ENCODE measurements around the gene NUS1.
"Not testable (repeated sequence)": the region's sequence is repeated elsewhere in the genome, so short reads cannot be mapped to it uniquely, and the experiment has no call there.

The NUS1 gene

GRCh38 chr6:117674991-117675657, at the start of gene NUS1:
Gene NUS1 (plus strand): TSS chr6:117675469. CDS start chr6:117675671, 202 bp downstream.
- ATAC-seq, result peak; percentile 95 to 96

- ATAC-seq, result no peak
These were observed 47.7 kb upstream of the NUS1 start for GRCh38 chr6:117627533-117627932.

- no peak for ATAC-seq
These were observed 46.1 kb upstream of the NUS1 start for GRCh38 chr6:117629119-117629660.

- ATAC-seq, result no peak
These were observed 37.5 kb upstream of the NUS1 start for GRCh38 chr6:117637770-117638169.

- ATAC-seq, result no peak
These were observed 32.3 kb upstream of the NUS1 start for GRCh38 chr6:117642976-117643375.

- ATAC-seq, result not testable (repeated sequence)
These were observed 23.3 kb upstream of the NUS1 start for GRCh38 chr6:117651984-117652383.

GRCh38 chr6:117653949-117654348, 21.3 kb upstream of the NUS1 start:
- ATAC-seq, result no peak

GRCh38 chr6:117655380-117655779, 19.9 kb upstream of the NUS1 start:
- no peak for ATAC-seq

GRCh38 chr6:117666881-117667280, 8.4 kb upstream of the NUS1 start:
- ATAC-seq, result no peak

- ATAC-seq, result no peak
These were observed 6.5 kb upstream of the NUS1 start for GRCh38 chr6:117668736-117669135.

GRCh38 chr6:117674503-117674902, 766 bp upstream of the NUS1 start:
- ATAC-seq, result no peak

- ATAC-seq, result peak; percentile 27 to 33
These were observed 511 bp downstream of the NUS1 start for GRCh38 chr6:117675658-117676301.

- ATAC-seq, result no peak
These were observed 1.4 kb downstream of the NUS1 start for GRCh38 chr6:117676577-117677218.

GRCh38 chr6:117677553-117678141, 2.4 kb downstream of the NUS1 start:
- peak; percentile 8 to 25 for ATAC-seq

- ATAC-seq, result no peak
These were observed 6.0 kb downstream of the NUS1 start for GRCh38 chr6:117681162-117681741.

- no peak for ATAC-seq
These were observed 9.5 kb downstream of the NUS1 start for GRCh38 chr6:117684749-117685148.

GRCh38 chr6:117685359-117685758, 10.1 kb downstream of the NUS1 start:
- ATAC-seq, result no peak

- ATAC-seq, result no peak
These were observed 11.9 kb downstream of the NUS1 start for GRCh38 chr6:117687021-117687648.

GRCh38 chr6:117689584-117689983, 14.3 kb downstream of the NUS1 start:
- ATAC-seq, result not testable (repeated sequence)

- no peak for ATAC-seq
These were observed 31.2 kb downstream of the NUS1 start for GRCh38 chr6:117706504-117706903.

GRCh38 chr6:117706936-117707509, 31.8 kb downstream of the NUS1 start:
- not testable (repeated sequence) for ATAC-seq

- no peak for ATAC-seq
These were observed 36.1 kb downstream of the NUS1 start for GRCh38 chr6:117711369-117711768.
